HG02588 (cell line): ENCODE measurements around the gene GOLGA7B.

Experiments
- ATAC-seq: cut with Tn5 transposase; IDR thresholded peaks from one replicate; pipeline ENCODE4 v1.9.1; 2021; ENCODE audit warnings: mild to moderate bottlenecking, moderate library complexity; ENCODE audit not compliant: unreplicated experiment

Gene GOLGA7B

GRCh38 chr10:97891497-97892167 is 42.0 kb downstream of the GOLGA7B start:
- no peak for ATAC-seq

DNA sequence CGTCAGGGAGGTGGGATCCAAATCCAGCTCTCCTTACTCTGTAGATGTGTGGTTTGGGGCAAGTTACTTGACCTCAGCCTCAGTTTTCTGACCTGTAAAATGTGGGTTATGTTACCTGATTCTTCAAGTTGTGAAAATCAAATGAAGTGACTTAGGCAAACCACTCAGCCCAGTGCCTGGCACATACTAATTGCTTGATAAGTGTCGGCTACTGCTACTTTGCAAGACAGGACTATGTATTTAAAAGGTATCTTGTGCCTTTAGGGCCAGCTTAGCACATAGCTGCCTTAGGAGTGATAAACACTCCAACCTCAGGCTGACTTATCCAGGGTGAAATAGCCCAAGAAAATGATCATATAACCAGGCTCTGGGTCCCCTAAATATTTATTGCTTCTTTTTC is 42.9 kb downstream of the GOLGA7B start:
- ATAC-seq, result no peak

DNA sequence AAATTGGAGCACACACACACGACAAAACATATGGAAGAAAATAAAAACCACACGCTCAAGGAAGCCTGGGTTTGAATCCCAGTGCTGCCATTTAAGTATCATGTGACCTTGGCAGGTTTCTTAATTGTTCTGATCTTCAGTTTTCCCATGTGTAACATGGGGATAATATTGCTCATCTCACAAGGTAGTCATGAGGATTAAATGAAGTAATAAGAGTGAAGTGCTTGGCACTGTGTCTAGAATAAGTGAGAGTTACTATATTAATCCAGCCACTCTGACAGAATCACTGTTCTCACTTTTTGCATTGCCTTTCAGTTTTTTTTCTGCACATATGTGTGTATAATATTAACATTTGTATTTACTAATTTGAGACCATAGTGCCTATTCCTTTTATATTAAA is 43.3 kb downstream of the GOLGA7B start:
- no peak for ATAC-seq

GRCh38 chr10:97894092-97894491 is 44.4 kb downstream of the GOLGA7B start:
- no peak for ATAC-seq

- no peak for ATAC-seq
These were observed 45.4 kb downstream of the GOLGA7B start for GRCh38 chr10:97895084-97895483.

DNA sequence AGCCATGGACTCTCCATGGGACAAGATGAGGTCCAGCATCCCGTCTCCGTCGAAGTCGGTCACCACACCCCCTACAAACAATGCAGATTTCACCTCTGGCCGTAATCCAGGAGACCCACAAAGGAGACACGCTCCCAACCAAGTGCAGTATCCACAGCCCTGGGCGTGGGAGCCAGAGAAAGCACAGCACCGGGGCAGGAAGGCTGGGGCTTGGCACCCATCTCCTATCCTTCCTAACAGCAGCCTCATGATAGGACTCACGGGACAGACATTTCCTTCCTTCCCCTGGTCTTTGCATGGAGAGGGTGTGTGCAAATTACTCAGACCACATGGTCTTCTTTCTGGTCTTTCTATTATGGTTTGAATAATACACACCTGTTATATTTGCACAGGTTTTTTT is 46.3 kb downstream of the GOLGA7B start:
- ATAC-seq, result no peak

DNA sequence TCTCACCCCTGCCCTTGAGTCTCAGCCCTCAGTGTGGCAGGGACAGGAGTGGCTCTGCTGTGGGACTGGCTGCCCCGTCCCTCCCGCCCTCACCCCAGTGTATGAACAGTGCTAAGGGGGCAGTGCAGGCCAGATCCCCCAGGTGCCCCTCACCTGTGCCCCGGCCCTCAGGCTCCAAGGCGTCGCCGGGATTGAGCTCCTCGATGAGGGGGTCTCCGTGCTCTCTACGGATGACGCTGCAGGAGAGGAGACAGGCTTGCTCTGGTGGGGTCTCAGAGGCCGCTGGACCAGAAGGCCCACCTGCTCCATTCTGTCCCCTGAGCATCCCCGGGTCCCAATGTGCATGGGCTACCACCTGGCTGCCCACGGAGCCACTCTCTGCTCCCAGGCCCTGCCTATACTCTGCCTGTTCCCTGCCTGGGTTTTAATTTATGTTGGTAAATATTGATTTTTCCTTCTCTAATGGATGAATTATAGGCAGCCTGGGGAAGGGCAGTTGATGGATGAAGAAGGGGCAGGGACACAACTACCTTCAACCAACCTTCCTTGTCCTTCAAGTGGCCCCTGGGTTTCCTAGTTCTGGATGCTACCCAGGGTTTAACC is 47.2 kb downstream of the GOLGA7B start:
- ATAC-seq, result no peak

- no peak for ATAC-seq
These were observed 48.8 kb downstream of the GOLGA7B start for GRCh38 chr10:97898429-97898828.

- ATAC-seq, result no peak
These were observed 51.7 kb downstream of the GOLGA7B start for GRCh38 chr10:97901381-97901780.

GRCh38 chr10:97903128-97904017 is 53.7 kb downstream of the GOLGA7B start:
- no peak for ATAC-seq

GRCh38 chr10:97904018-97904381 is 54.4 kb downstream of the GOLGA7B start:
- ATAC-seq, result no peak

GRCh38 chr10:97904576-97904975 is 54.9 kb downstream of the GOLGA7B start:
- no peak for ATAC-seq

DNA sequence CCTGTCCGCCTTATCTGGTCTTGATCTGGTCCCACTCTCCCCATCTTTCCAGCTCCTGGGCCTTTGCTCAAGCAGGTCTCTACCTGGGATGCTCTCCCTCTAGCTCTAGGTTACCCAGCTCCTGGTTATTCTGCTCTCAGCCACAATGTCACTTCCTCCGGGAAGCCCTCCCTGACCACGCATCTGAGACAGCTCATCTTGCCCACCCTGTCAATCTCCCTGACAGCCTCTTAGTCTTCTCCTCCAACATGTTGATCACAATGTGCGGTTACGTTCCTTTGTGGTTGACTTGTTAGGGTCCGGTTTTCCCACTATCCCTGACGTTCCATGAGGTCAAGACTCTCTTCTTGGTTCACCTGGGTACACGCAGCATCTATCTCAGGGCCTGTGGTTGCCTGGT is 55.6 kb downstream of the GOLGA7B start:
- ATAC-seq, result no peak

- no peak for ATAC-seq
These were observed 57.6 kb downstream of the GOLGA7B start for GRCh38 chr10:97907211-97907610.

GRCh38 chr10:97907830-97908229 is 58.2 kb downstream of the GOLGA7B start:
- no peak for ATAC-seq

- ATAC-seq, result no peak
These were observed 61.0 kb downstream of the GOLGA7B start for GRCh38 chr10:97910661-97911060.

GRCh38 chr10:97911217-97911616 is 61.6 kb downstream of the GOLGA7B start:
- ATAC-seq, result no peak

- ATAC-seq, result no peak
These were observed 63.5 kb downstream of the GOLGA7B start for GRCh38 chr10:97913193-97913592.

- no peak for ATAC-seq
These were observed 64.0 kb downstream of the GOLGA7B start for GRCh38 chr10:97913614-97914013.

GRCh38 chr10:97914171-97914836 is 64.7 kb downstream of the GOLGA7B start:
- no peak for ATAC-seq

DNA sequence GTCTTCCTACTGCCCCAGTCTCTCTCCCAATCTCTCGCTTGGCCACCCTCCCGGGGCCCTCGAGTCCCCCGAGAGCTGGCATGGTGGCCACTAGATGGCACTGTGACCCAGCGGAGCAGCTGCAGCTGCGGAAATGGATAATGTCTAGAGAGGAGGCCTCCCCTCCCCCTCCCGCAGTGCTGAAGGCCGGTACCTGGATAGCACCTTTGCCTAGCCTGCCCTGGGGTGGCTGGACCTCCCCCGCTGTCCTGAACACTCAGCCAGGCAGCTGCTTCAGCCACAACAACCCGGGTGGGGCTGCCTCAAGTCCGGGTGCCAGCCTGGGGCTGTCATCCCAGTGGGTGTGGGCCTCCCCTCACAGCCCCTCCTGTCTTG is 65.2 kb downstream of the GOLGA7B start:
- no peak for ATAC-seq
